Neural cell (in vitro differentiated cells): ENCODE measurements around the gene MYO3A. TPM values are rescaled to one million over a fixed set of nuclear protein-coding genes. Genes with fewer than 3 reads are reported as not detected.

ENCODE experiments used
- H2AFZ ChIP-seq: fragments of 200-600, 300-800 bp; sonication (generic), shearing (Covaris generic); 2 replicates; pipeline ENCODE4 v1.6.0; 2014; ENCODE audit warnings: low read depth, mild to moderate bottlenecking, antibody characterized with exemption, low read length, moderate library complexity
- H3F3A ChIP-seq: fragments of 200-600 bp; shearing (Covaris generic); 2 replicates; pipeline ENCODE4 v1.6.1; 2016; ENCODE audit warnings: mild to moderate bottlenecking, moderate library complexity, mixed read lengths, antibody characterized with exemption, low read length; ENCODE audit not compliant: insufficient read depth, poor library complexity, severe bottlenecking
- H3K27ac ChIP-seq: fragments of 200-600, 300-800 bp; sonication (generic), shearing (Covaris generic); 2 replicates; pipeline ENCODE4 v1.5.1; 2014; ENCODE audit warnings: mild to moderate bottlenecking, low read length, moderate library complexity
- H3K27me3 ChIP-seq: fragments of 300-800, 200-600 bp; sonication (generic), shearing (Covaris generic); 2 replicates; pipeline ENCODE4 v1.6.0; 2014; ENCODE audit warnings: mild to moderate bottlenecking, low read depth, low read length, moderate library complexity; ENCODE audit not compliant: insufficient read depth
- H3K36me3 ChIP-seq: fragments of 300-800, 200-600 bp; sonication (generic), shearing (Covaris generic); 2 replicates; pipeline ENCODE4 v1.5.1; 2014; ENCODE audit warnings: mild to moderate bottlenecking, antibody characterized with exemption, low read length, moderate library complexity; ENCODE audit not compliant: insufficient read depth
- H3K4me2 ChIP-seq: fragments of 300-800, 200-600 bp; sonication (generic), shearing (Covaris generic); 2 replicates; pipeline ENCODE4 v1.6.0; 2014; ENCODE audit warnings: mild to moderate bottlenecking, low read length
- H3K4me3 ChIP-seq: fragments of 300-800, 200-600 bp; sonication (generic), shearing (Covaris generic); 2 replicates; pipeline ENCODE4 v1.5.1; 2014; ENCODE audit warnings: mild to moderate bottlenecking, low read length, moderate library complexity
- H3K79me2 ChIP-seq: fragments of 200-600 bp; shearing (Covaris generic); replicated peaks from 2 replicates; pipeline ENCODE4 v1.6.0; 2014; ENCODE audit warnings: mild to moderate bottlenecking, low read length, moderate library complexity; ENCODE audit not compliant: insufficient read depth
- H3K9ac ChIP-seq: fragments of 300-800, 200-600 bp; sonication (generic), shearing (Covaris generic); 2 replicates; pipeline ENCODE4 v1.6.1; 2016; ENCODE audit warnings: mild to moderate bottlenecking, low read length, mixed read lengths
- H3K9me2 ChIP-seq: fragments of 200-600 bp; shearing (Covaris generic); 2 replicates; pipeline ENCODE4 v1.6.1; 2016; ENCODE audit warnings: mild to moderate bottlenecking, low read length, mixed read lengths; ENCODE audit not compliant: insufficient read depth
- H3K9me3 ChIP-seq: fragments of 200-600, 300-800 bp; sonication (generic), shearing (Covaris generic); 2 replicates; pipeline ENCODE4 v1.6.1; 2016; ENCODE audit warnings: mild to moderate bottlenecking, mixed run types, low read length, moderate library complexity, mixed read lengths
- H4K20me1 ChIP-seq: fragments of 200-600 bp; shearing (Covaris generic); 2 replicates; pipeline ENCODE4 v1.6.1; 2016; ENCODE audit warnings: mild to moderate bottlenecking, mixed run types; ENCODE audit not compliant: insufficient read depth
- EP300 ChIP-seq: fragments of 450-650 bp; conservative IDR thresholded peaks from 2 replicates; pipeline ENCODE4 v1.6.1; 2014; ENCODE audit warnings: antibody characterized with exemption, mild to moderate bottlenecking, moderate library complexity; ENCODE audit not compliant: poor library complexity, severe bottlenecking
- EZH2 ChIP-seq: fragments of 200-600, 300-800 bp; shearing (Covaris generic), sonication (generic); IDR thresholded peaks from 2 replicates; pipeline ENCODE4 v1.6.1; 2014; ENCODE audit warnings: antibody characterized with exemption, low read length, borderline replicate concordance, mild to moderate bottlenecking; ENCODE audit not compliant: insufficient read depth, poor library complexity, severe bottlenecking
- MXI1 ChIP-seq: fragments of 450-650 bp; conservative IDR thresholded peaks from 2 replicates; pipeline ENCODE4 v1.6.1; 2014; ENCODE audit warnings: antibody characterized with exemption, mild to moderate bottlenecking; ENCODE audit not compliant: poor library complexity, severe bottlenecking
- POLR2AphosphoS5 ChIP-seq: IDR thresholded peaks from 2 replicates; pipeline ENCODE4 v1.6.1; 2012
- RAD21 ChIP-seq: fragments of 450-650 bp; conservative IDR thresholded peaks from 2 replicates; pipeline ENCODE4 v1.6.1; 2014; ENCODE audit warnings: antibody characterized with exemption, mild to moderate bottlenecking, moderate library complexity
- SMC3 ChIP-seq: fragments of 450-650 bp; conservative IDR thresholded peaks from 2 replicates; pipeline ENCODE4 v1.6.1; 2014; ENCODE audit warnings: antibody characterized with exemption, mild to moderate bottlenecking, moderate library complexity; ENCODE audit not compliant: poor library complexity
- TAF1 ChIP-seq: IDR thresholded peaks from 2 replicates; pipeline ENCODE4 v1.6.1; 2012; ENCODE audit warnings: low read depth
- polyA plus RNA-seq: library from polyadenylated mRNA; depleted of rRNA; stranded (reverse); fragments of >200 nt; gene quantifications from 2 replicates; pipeline ENCODE4 v1.2.3, GENCODE V29; 2014
- TF ChIP-seq, protein P1 (sequence below): IDR thresholded peaks from 2 replicates; pipeline ENCODE4 v1.6.1; 2012; ENCODE audit warnings: borderline replicate concordance
- TF ChIP-seq, protein P2 (sequence below): fragments of 450-650 bp; IDR thresholded peaks from 2 replicates; pipeline ENCODE4 v1.5.1; 2014; ENCODE audit warnings: antibody characterized with exemption, mild to moderate bottlenecking, moderate library complexity; ENCODE audit not compliant: poor library complexity, severe bottlenecking

The MYO3A gene
- polyA plus RNA-seq, 1 donor from 2014 or later = 4.1 TPM

DNA sequence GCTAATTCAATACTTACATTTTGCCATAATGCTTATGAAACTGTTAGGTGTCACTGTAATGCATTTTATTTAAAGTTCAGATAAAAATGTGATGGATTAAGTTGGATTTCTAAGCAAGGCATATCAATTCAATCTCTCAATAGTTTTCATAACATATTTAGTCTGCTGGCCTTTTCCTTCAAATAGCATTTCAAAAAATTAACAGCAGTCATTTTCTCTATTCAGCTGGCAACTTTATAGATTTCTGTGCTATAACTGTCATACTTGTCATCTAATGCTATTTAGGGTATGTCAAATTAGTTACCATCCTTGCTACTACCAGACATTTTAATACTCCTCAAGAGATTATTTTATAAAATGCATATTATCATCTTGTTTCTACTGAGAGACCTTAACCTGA, 286.9 kb downstream of the MYO3A start:
- Histone ChIP-seq H3K36me3 (peaks cover 16% of the 10 kb centered on the region), H3K79me2 (peaks cover 97% of the 10 kb centered on the region), H3K4me2 (peak overlapping the region; percentile 91), H4K20me1 (no peaks in the 10 kb centered on the region), H3K27ac (peak overlapping the region; percentile 98), H3K4me3 (peak overlapping the region; percentile 86), H3K9me2 (no peaks in the 10 kb centered on the region), H3K9ac (peak overlapping the region; percentile 99), H3K27me3 (no peaks in the 10 kb centered on the region), H3F3A (no peaks in the 10 kb centered on the region), H3K9me3 (no peaks in the 10 kb centered on the region), H2AFZ (no peak overlapping the region)
- TF ChIP-seq EP300 = peak; percentile 97
- TF ChIP-seq POLR2AphosphoS5 = peak; percentile 3
- TF ChIP-seq RAD21 = no peak
- TF ChIP-seq SMC3 = no peak

DNA sequence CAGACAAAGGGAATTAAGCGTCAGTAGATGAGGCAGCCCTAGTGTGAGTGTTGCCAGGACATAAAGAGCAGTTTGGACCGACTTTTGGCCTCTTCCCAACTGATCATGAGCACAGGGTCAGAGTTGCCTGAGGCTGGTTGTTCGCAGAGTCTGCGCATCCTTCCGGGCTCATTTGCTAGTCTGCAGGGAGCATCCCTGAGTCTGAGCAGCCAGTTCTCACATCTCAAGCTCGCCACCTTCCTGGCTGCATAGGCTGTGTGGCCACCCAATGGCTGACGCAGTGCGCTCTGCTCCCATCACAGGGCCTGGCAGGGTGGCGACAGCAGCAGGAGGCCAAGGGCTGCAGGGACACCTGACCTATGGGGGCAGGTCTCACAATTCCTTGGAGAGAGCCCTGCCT, 287.5 kb downstream of the MYO3A start:
- Histone ChIP-seq H2AFZ (no peak overlapping the region), H4K20me1 (no peaks in the 10 kb centered on the region), H3K27ac (peak overlapping the region; percentile 98), H3K9me3 (no peaks in the 10 kb centered on the region), H3K9me2 (no peaks in the 10 kb centered on the region), H3K79me2 (peaks cover 90% of the 10 kb centered on the region), H3K27me3 (no peaks in the 10 kb centered on the region), H3K4me3 (peak overlapping the region; percentile 86), H3K4me2 (peak overlapping the region; percentile 60), H3K36me3 (peaks cover 16% of the 10 kb centered on the region), H3K9ac (peak overlapping the region; percentile 99), H3F3A (no peaks in the 10 kb centered on the region)
- TF ChIP-seq MXI1 (no peak), TAF1 (peak; percentile 42), POLR2AphosphoS5 (no peak), EZH2 (no peak), EP300 (no peak), RAD21 (peak; percentile 32), SMC3 (peak; percentile 50)
- TF ChIP-seq, protein P1, sequence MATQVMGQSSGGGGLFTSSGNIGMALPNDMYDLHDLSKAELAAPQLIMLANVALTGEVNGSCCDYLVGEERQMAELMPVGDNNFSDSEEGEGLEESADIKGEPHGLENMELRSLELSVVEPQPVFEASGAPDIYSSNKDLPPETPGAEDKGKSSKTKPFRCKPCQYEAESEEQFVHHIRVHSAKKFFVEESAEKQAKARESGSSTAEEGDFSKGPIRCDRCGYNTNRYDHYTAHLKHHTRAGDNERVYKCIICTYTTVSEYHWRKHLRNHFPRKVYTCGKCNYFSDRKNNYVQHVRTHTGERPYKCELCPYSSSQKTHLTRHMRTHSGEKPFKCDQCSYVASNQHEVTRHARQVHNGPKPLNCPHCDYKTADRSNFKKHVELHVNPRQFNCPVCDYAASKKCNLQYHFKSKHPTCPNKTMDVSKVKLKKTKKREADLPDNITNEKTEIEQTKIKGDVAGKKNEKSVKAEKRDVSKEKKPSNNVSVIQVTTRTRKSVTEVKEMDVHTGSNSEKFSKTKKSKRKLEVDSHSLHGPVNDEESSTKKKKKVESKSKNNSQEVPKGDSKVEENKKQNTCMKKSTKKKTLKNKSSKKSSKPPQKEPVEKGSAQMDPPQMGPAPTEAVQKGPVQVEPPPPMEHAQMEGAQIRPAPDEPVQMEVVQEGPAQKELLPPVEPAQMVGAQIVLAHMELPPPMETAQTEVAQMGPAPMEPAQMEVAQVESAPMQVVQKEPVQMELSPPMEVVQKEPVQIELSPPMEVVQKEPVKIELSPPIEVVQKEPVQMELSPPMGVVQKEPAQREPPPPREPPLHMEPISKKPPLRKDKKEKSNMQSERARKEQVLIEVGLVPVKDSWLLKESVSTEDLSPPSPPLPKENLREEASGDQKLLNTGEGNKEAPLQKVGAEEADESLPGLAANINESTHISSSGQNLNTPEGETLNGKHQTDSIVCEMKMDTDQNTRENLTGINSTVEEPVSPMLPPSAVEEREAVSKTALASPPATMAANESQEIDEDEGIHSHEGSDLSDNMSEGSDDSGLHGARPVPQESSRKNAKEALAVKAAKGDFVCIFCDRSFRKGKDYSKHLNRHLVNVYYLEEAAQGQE = no peak
- TF ChIP-seq, protein P2, sequence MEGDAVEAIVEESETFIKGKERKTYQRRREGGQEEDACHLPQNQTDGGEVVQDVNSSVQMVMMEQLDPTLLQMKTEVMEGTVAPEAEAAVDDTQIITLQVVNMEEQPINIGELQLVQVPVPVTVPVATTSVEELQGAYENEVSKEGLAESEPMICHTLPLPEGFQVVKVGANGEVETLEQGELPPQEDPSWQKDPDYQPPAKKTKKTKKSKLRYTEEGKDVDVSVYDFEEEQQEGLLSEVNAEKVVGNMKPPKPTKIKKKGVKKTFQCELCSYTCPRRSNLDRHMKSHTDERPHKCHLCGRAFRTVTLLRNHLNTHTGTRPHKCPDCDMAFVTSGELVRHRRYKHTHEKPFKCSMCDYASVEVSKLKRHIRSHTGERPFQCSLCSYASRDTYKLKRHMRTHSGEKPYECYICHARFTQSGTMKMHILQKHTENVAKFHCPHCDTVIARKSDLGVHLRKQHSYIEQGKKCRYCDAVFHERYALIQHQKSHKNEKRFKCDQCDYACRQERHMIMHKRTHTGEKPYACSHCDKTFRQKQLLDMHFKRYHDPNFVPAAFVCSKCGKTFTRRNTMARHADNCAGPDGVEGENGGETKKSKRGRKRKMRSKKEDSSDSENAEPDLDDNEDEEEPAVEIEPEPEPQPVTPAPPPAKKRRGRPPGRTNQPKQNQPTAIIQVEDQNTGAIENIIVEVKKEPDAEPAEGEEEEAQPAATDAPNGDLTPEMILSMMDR = peak; percentile 29

DNA sequence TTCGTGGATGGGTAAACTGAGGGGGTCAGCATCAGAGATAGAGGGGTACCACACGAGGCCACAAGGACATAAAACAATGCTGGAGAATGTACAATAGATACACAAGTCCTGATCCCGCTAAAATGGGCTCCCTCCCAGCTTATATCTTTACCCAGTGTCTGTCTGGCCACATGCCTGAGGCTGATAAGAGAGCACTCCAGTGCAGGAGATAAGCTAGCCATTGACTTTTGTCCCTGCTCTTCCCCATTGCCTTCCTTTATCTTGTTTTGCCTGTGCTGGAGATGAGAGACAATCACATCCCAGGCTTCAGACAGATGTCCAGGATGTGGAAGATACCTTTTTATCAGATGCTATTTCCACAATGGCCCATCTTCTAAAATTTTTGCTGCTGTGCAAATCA, 288.5 kb downstream of the MYO3A start:
- Histone ChIP-seq H2AFZ (no peak overlapping the region), H3K9ac (peak overlapping the region; percentile 99), H3F3A (no peaks in the 10 kb centered on the region), H4K20me1 (no peaks in the 10 kb centered on the region), H3K4me3 (peak overlapping the region; percentile 86), H3K36me3 (peaks cover 23% of the 10 kb centered on the region), H3K27ac (peak overlapping the region; percentile 98), H3K9me2 (no peaks in the 10 kb centered on the region), H3K79me2 (peaks cover 80% of the 10 kb centered on the region), H3K27me3 (no peaks in the 10 kb centered on the region), H3K4me2 (peak overlapping the region; percentile 13), H3K9me3 (no peaks in the 10 kb centered on the region)
- no peak for TF ChIP-seq EZH2
- no peak for TF ChIP-seq POLR2AphosphoS5
- no peak for TF ChIP-seq EP300
- no peak for TF ChIP-seq TAF1
- TF ChIP-seq RAD21 = no peak
- TF ChIP-seq MXI1 = no peak
- TF ChIP-seq, protein P2 = no peak
- TF ChIP-seq, protein P1 = no peak
- no peak for TF ChIP-seq SMC3
